Liver (tissue), 9 donors: Measurements from ENCODE around the gene FOXL2NB. TPM values are rescaled to one million over a fixed set of nuclear protein-coding genes. Genes with fewer than 3 reads are reported as not detected.

Experiments
- DNase-seq: peaks from one replicate; pipeline ENCODE4 v3.0.0-alpha.2; 2017; ENCODE audit warnings: low spot score
- H3K27ac ChIP-seq, 2 donors: one replicate each; pipeline ENCODE4 v1.7.0; 2013; ENCODE audit warnings: inconsistent platforms in 2 of 2, low read length in 2 of 2, control low read depth in 1 of 2, low read depth in 1 of 2, mild to moderate bottlenecking in 1 of 2
- H3K27me3 ChIP-seq, 4 donors: one replicate each; pipeline versions ENCODE4 v1.6.1 to v1.7.0; 2013; ENCODE audit warnings: low read length in 3 of 4, inconsistent platforms in 1 of 4, mild to moderate bottlenecking in 1 of 4, moderate library complexity in 1 of 4; ENCODE audit not compliant: control insufficient read depth in 4 of 4, insufficient read depth in 4 of 4
- H3K36me3 ChIP-seq, 4 donors: one replicate each; pipeline versions ENCODE4 v1.6.1 to v1.7.0; 2013; ENCODE audit warnings: low read length in 3 of 4, mild to moderate bottlenecking in 3 of 4, low read depth in 1 of 4, moderate library complexity in 1 of 4; ENCODE audit not compliant: control insufficient read depth in 4 of 4, insufficient read depth in 3 of 4
- H3K4me1 ChIP-seq, 4 donors: one replicate each; pipeline versions ENCODE4 v1.6.1 to v1.7.0; 2013; ENCODE audit warnings: low read length in 3 of 4, mild to moderate bottlenecking in 3 of 4, moderate library complexity in 1 of 4; ENCODE audit not compliant: control insufficient read depth in 4 of 4, insufficient read depth in 4 of 4
- H3K4me3 ChIP-seq, 3 donors: one replicate each; pipeline versions ENCODE4 v1.6.1 to v1.7.0; 2013; ENCODE audit warnings: low read length in 3 of 3, control low read depth in 1 of 3, low read depth in 1 of 3, mild to moderate bottlenecking in 1 of 3
- H3K9ac ChIP-seq, 2 donors: one replicate each; pipeline ENCODE4 v1.7.0; 2013; ENCODE audit warnings: low read length in 2 of 2, mild to moderate bottlenecking in 2 of 2, moderate library complexity in 2 of 2, control low read depth in 1 of 2, low read depth in 1 of 2
- H3K9me3 ChIP-seq, 4 donors: one replicate each; pipeline versions ENCODE4 v1.6.1 to v1.7.0; 2013; ENCODE audit warnings: low read length in 3 of 4; ENCODE audit not compliant: control insufficient read depth in 4 of 4
- ATF3 ChIP-seq: IDR thresholded peaks from 2 replicates; pipeline ENCODE4 v1.6.1; 2016; ENCODE audit warnings: antibody characterized with exemption
- EGR1 ChIP-seq, 2 donors: IDR thresholded peaks; 2 replicates each; pipeline ENCODE4 v1.6.1; 2016 to 2018; ENCODE audit warnings: antibody characterized with exemption in 2 of 2, low read depth in 2 of 2
- FOXA1 ChIP-seq: IDR thresholded peaks from 2 replicates; pipeline ENCODE4 v1.6.1; 2016; ENCODE audit warnings: antibody characterized with exemption
- FOXA2 ChIP-seq: IDR thresholded peaks from 2 replicates; pipeline ENCODE4 v1.6.1; 2016; ENCODE audit warnings: antibody characterized with exemption
- GABPA ChIP-seq, 2 donors: IDR thresholded peaks in 1 of 2; conservative IDR thresholded peaks in 1 of 2; 2 replicates each; pipeline ENCODE4 v1.6.1; 2016; ENCODE audit warnings: antibody characterized with exemption in 2 of 2, mild to moderate bottlenecking in 1 of 2, moderate library complexity in 1 of 2
- HNF4A ChIP-seq, 2 donors: conservative IDR thresholded peaks; 2 replicates each; pipeline ENCODE4 v1.6.1; 2016; ENCODE audit warnings: antibody characterized with exemption in 2 of 2, mild to moderate bottlenecking in 2 of 2
- HNF4G ChIP-seq: IDR thresholded peaks from 2 replicates; pipeline ENCODE4 v1.6.1; 2016; ENCODE audit warnings: antibody characterized with exemption
- JUND ChIP-seq, 2 donors: IDR thresholded peaks; 2 replicates each; pipeline ENCODE4 v1.6.1; 2016; ENCODE audit warnings: antibody characterized with exemption in 2 of 2
- MAX ChIP-seq: IDR thresholded peaks from 2 replicates; pipeline ENCODE4 v1.6.1; 2016; ENCODE audit warnings: antibody characterized with exemption
- RAD21 ChIP-seq, 2 donors: IDR thresholded peaks; 2 replicates each; pipeline ENCODE4 v1.6.1; 2016; ENCODE audit warnings: antibody characterized with exemption in 2 of 2, mild to moderate bottlenecking in 2 of 2
- RXRA ChIP-seq, 2 donors: IDR thresholded peaks; 2 replicates each; pipeline ENCODE4 v1.6.1; 2017 to 2018; ENCODE audit warnings: antibody characterized with exemption in 2 of 2, mild to moderate bottlenecking in 1 of 2
- SP1 ChIP-seq: IDR thresholded peaks from 2 replicates; pipeline ENCODE4 v1.6.1; 2018; ENCODE audit warnings: antibody characterized with exemption, mild to moderate bottlenecking
- TAF1 ChIP-seq: conservative IDR thresholded peaks from 2 replicates; pipeline ENCODE4 v1.6.1; 2016; ENCODE audit warnings: antibody characterized with exemption, mild to moderate bottlenecking
- YY1 ChIP-seq: IDR thresholded peaks from 2 replicates; pipeline ENCODE4 v1.6.1; 2016; ENCODE audit warnings: antibody characterized with exemption, mild to moderate bottlenecking
- ZBTB33 ChIP-seq: IDR thresholded peaks from 2 replicates; pipeline ENCODE4 v1.6.1; 2016; ENCODE audit warnings: antibody characterized with exemption
- WGBS: extraction: QIAGEN DNeasy Blood & Tissue Kit; methylation state at CpG from one replicate; pipeline ENCODE4 v1.1.7; 2013; 5-methylcytosine and 5-hydroxymethylcytosine counted together
- polyA plus RNA-seq, 2 donors: library from polyadenylated mRNA; stranded (reverse) in 1 of 2; unstranded in 1 of 2; fragments of 200-250 nt in 1 of 2; fragments of >200 nt in 1 of 2; fragmentation: Nextera tagmentation in 1 of 2; extraction: Ambion mirVana in 1 of 2; gene quantifications; one replicate each; pipeline versions ENCODE4 v1.2.1 to v1.2.3, GENCODE V29; 2013 to 2015
- total RNA-seq, 2 donors: library from RNA; depleted of rRNA; stranded (reverse); fragments of >200 nt; gene quantifications; one replicate each; pipeline ENCODE4 v1.2.3, GENCODE V29; 2014
- donor health status: healthy.
- donor health status: healthy.
- donor health status: healthy.
- donor health status: healthy.
- donor health status: healthy.

Gene FOXL2NB
- total and polyA plus RNA-seq, 4 donors: not detected

GRCh38 chr3:138936741-138937689 is 10.0 kb upstream of the FOXL2NB start:
- Histone ChIP-seq H3K27ac (no peak overlapping the region), H3K36me3 (no peaks in the 10 kb centered on the region), H3K4me3 (no peak overlapping the region), H3K27me3 (peaks cover 5 to 26% (median 10%) of the 10 kb centered on the region in 4 donors), H3K9ac (no peak overlapping the region), H3K9me3 (no peaks in the 10 kb centered on the region), H3K4me1 (peaks cover 16 to 37% (median 18%) of the 10 kb centered on the region in 4 donors)
- DNase-seq: no peak
- no peak for TF ChIP-seq EGR1 (IDR thresholded peaks at IDR 0.05; ENCODE audit: low read depth in 2 of 2)
- TF ChIP-seq YY1: no peak
- TF ChIP-seq FOXA1: no peak
- TF ChIP-seq JUND (IDR thresholded peaks at IDR 0.05): no peak
- TF ChIP-seq FOXA2: no peak
- TF ChIP-seq ATF3: no peak
- TF ChIP-seq GABPA (IDR thresholded peaks at IDR 0.05 in 1 of 2, conservative IDR thresholded peaks at IDR 0.05 in 1 of 2): no peak
- TF ChIP-seq MAX: no peak
- no peak for TF ChIP-seq SP1
- TF ChIP-seq HNF4G: no peak
- WGBS: 12% methylated on average over 45 of the region's 45 CpGs

GRCh38 chr3:138937690-138938055 is 9.3 kb upstream of the FOXL2NB start:
- Histone ChIP-seq H3K9ac (no peak overlapping the region), H3K36me3 (no peaks in the 10 kb centered on the region), H3K27ac (no peak overlapping the region), H3K4me3 (no peak overlapping the region), H3K4me1 (peaks cover 16 to 37% (median 18%) of the 10 kb centered on the region in 4 donors), H3K9me3 (no peaks in the 10 kb centered on the region), H3K27me3 (peaks cover 8 to 29% (median 14%) of the 10 kb centered on the region in 4 donors)
- no peak for DNase-seq
- 3% methylated on average over 29 of the region's 29 CpGs for WGBS
- no peak for TF ChIP-seq ZBTB33
- no peak for TF ChIP-seq FOXA1
- TF ChIP-seq TAF1: no peak
- no peak for TF ChIP-seq YY1
- TF ChIP-seq RAD21 (IDR thresholded peaks at IDR 0.05): no peak
- TF ChIP-seq MAX: no peak
- TF ChIP-seq HNF4G: no peak

- Histone ChIP-seq H3K36me3 (no peaks in the 10 kb centered on the region), H3K27me3 (peaks cover 13 to 32% (median 18%) of the 10 kb centered on the region in 4 donors), H3K4me1 (peaks cover 16 to 37% (median 18%) of the 10 kb centered on the region in 4 donors), H3K4me3 (no peak overlapping the region), H3K27ac (no peak overlapping the region), H3K9me3 (no peaks in the 10 kb centered on the region), H3K9ac (no peak overlapping the region)
- 5% methylated on average over 48 of the region's 48 CpGs for WGBS
- TF ChIP-seq HNF4A (conservative IDR thresholded peaks at IDR 0.05) (no peak), FOXA1 (no peak), RXRA (IDR thresholded peaks at IDR 0.05) (no peak), ATF3 (no peak), YY1 (no peak)
- DNase-seq: no peak
These were observed 8.8 kb upstream of the FOXL2NB start for GRCh38 chr3:138938056-138938876.
